CD14-positive monocyte (primary cell): ENCODE data around the gene RASGRP1. TPM values are rescaled to one million over a fixed set of nuclear protein-coding genes. Genes with fewer than 3 reads are reported as not detected.

Experiments
- DNase-seq, 3 donors: peaks; one replicate each; pipeline ENCODE4 v3.0.0-alpha.2; 2011 to 2022
- H2AFZ ChIP-seq: 2 replicates; pipeline ENCODE4 v1.6.0; 2012; ENCODE audit warnings: mild to moderate bottlenecking, low read depth, low read length, inconsistent platforms; ENCODE audit not compliant: insufficient read depth, poor library complexity, severe bottlenecking
- H3K27ac ChIP-seq, 2 donors: 1 replicate in 1 of 2; 2 replicates in 1 of 2; pipeline ENCODE4 v1.5.1; 2012 to 2013; ENCODE audit warnings: low read length in 2 of 2, control low read depth in 1 of 2, inconsistent platforms in 1 of 2, low read depth in 1 of 2, mild to moderate bottlenecking in 1 of 2
- H3K27me3 ChIP-seq, 2 donors: one replicate each; pipeline versions ENCODE4 v1.6.0 to v1.6.1; 2011 to 2013; ENCODE audit warnings: low read length in 2 of 2; ENCODE audit not compliant: control insufficient read depth in 2 of 2, insufficient read depth in 2 of 2
- H3K36me3 ChIP-seq, 2 donors: replicated peaks in 1 of 2; 1 replicate in 1 of 2; 2 replicates in 1 of 2; pipeline versions ENCODE4 v1.5.1 to v1.6.1; 2012 to 2013; ENCODE audit warnings: low read length in 2 of 2, control low read depth in 1 of 2, inconsistent platforms in 1 of 2, mild to moderate bottlenecking in 1 of 2; ENCODE audit not compliant: insufficient read depth in 2 of 2, control insufficient read depth in 1 of 2
- H3K4me1 ChIP-seq, 2 donors: 1 replicate in 1 of 2; 2 replicates in 1 of 2; pipeline versions ENCODE4 v1.5.1 to v1.6.1; 2012 to 2013; ENCODE audit warnings: low read length in 2 of 2, control low read depth in 1 of 2, inconsistent platforms in 1 of 2, mild to moderate bottlenecking in 1 of 2, moderate library complexity in 1 of 2; ENCODE audit not compliant: insufficient read depth in 2 of 2, control insufficient read depth in 1 of 2
- H3K4me2 ChIP-seq: replicated peaks from 2 replicates; pipeline ENCODE3; 2012; ENCODE audit warnings: low read length, moderate library complexity, mild to moderate bottlenecking; ENCODE audit not compliant: poor library complexity, severe bottlenecking; ENCODE audit errors: extremely low read depth
- H3K4me3 ChIP-seq, 3 experiments: fragments of 200-600 bp in 1 of 3; sonication (generic) in 1 of 3; replicated peaks in 1 of 3; 1 replicate in 2 of 3; 2 replicates in 1 of 3; pipeline ENCODE4 v1.5.1; 2011 to 2013; ENCODE audit warnings: low read length in 3 of 3, mild to moderate bottlenecking in 3 of 3, control low read depth in 2 of 3, low read depth in 2 of 3, inconsistent platforms in 1 of 3, moderate library complexity in 1 of 3
- H3K79me2 ChIP-seq: 2 replicates; pipeline ENCODE4 v1.6.0; 2012; ENCODE audit warnings: mild to moderate bottlenecking, control low read depth, inconsistent platforms, low read length, moderate library complexity; ENCODE audit not compliant: insufficient read depth
- H3K9ac ChIP-seq: 2 replicates; pipeline ENCODE4 v1.6.0; 2017; ENCODE audit warnings: low read length, mild to moderate bottlenecking; ENCODE audit not compliant: insufficient read depth, poor library complexity, severe bottlenecking
- H3K9me3 ChIP-seq, 2 donors: replicated peaks in 1 of 2; 1 replicate in 1 of 2; 2 replicates in 1 of 2; pipeline versions ENCODE4 v1.5.1 to v1.6.1; 2012 to 2013; ENCODE audit warnings: low read length in 2 of 2, control low read depth in 1 of 2; ENCODE audit not compliant: control insufficient read depth in 1 of 2, insufficient read depth in 1 of 2
- H4K20me1 ChIP-seq: 2 replicates; pipeline ENCODE4 v1.6.0; 2012; ENCODE audit warnings: mild to moderate bottlenecking, low read length, control low read depth, moderate library complexity; ENCODE audit not compliant: insufficient read depth
- H3K27ac Mint-ChIP-seq, 7 donors: one replicate each; pipeline ENCODE4 v1.8.0; 2020; ENCODE audit warnings: mild to moderate bottlenecking in 7 of 7, mixed read lengths in 7 of 7, moderate library complexity in 6 of 7, inconsistent platforms in 2 of 7
- H3K27me3 Mint-ChIP-seq, 3 donors: one replicate each; pipeline ENCODE4 v1.8.0; 2021 to 2022; ENCODE audit warnings: low read depth in 3 of 3, mild to moderate bottlenecking in 3 of 3, mixed read lengths in 3 of 3, moderate library complexity in 3 of 3, inconsistent platforms in 1 of 3
- H3K36me3 Mint-ChIP-seq, 2 donors: one replicate each; pipeline ENCODE4 v1.8.0; 2020; ENCODE audit warnings: mixed read lengths in 2 of 2, inconsistent platforms in 1 of 2, mild to moderate bottlenecking in 1 of 2
- H3K4me1 Mint-ChIP-seq: one replicate; pipeline ENCODE4 v1.8.0; 2020; ENCODE audit warnings: mild to moderate bottlenecking, mixed read lengths
- H3K4me3 Mint-ChIP-seq, 2 donors: one replicate each; pipeline ENCODE4 v1.8.0; 2020; ENCODE audit warnings: mild to moderate bottlenecking in 2 of 2, mixed read lengths in 2 of 2, moderate library complexity in 1 of 2
- H3K9me3 Mint-ChIP-seq, 7 donors: one replicate each; pipeline ENCODE4 v1.8.0; 2020 to 2022; ENCODE audit warnings: mixed read lengths in 7 of 7, mild to moderate bottlenecking in 6 of 7, moderate library complexity in 6 of 7, inconsistent platforms in 2 of 7
- CTCF ChIP-seq: fragments of 200-600 bp; IDR thresholded peaks from one replicate; pipeline ENCODE4 v1.8.0; 2022; ENCODE audit warnings: antibody characterized with exemption, mild to moderate bottlenecking
- WGBS: methylation state at CpG from one replicate; pipeline ENCODE4 v1.1.5; 2013; ENCODE audit warnings: missing lambda C conversion rate; ENCODE audit not compliant: insufficient coverage; 5-methylcytosine and 5-hydroxymethylcytosine counted together
- intact Hi-C, 2 donors: fragments of 100-400 bp; cut with micrococcal nuclease; formaldehyde crosslinking; loops; one replicate each; pipeline versions ENCODE4 v1.15.0 to v1.15.1; 2023
- polyA plus RNA-seq, 3 donors: library from polyadenylated mRNA; depleted of rRNA in 1 of 3; unstranded in 2 of 3; stranded (reverse) in 1 of 3; fragments of 300-500 nt in 2 of 3; fragments of >200 nt in 1 of 3; fragmentation: Illumina TruSeq in 2 of 3; gene quantifications; 1 replicate in 2 of 3; 2 replicates in 1 of 3; pipeline ENCODE4 v1.2.3, GENCODE V29; 2012 to 2021

Gene RASGRP1
- polyA plus RNA-seq, 3 donors = 0.05 to 0.38 (median 0.13) TPM

- peaks cover 55 to 56% of the 10 kb centered on the region in 2 donors for H3K36me3 Mint-ChIP-seq
Observed at GRCh38 chr15:38479266-38479665, 85.3 kb downstream of the RASGRP1 start.

GRCh38 chr15:38477637-38478036, 87.0 kb downstream of the RASGRP1 start:
- Mint-ChIP-seq H3K4me1 (peaks cover 6% of the 10 kb centered on the region), H3K36me3 (peaks cover 59 to 60% of the 10 kb centered on the region in 2 donors), H3K9me3 (no peaks in the 10 kb centered on the region), H3K4me3 (no peak overlapping the region), H3K27ac (no peak overlapping the region), H3K27me3 (no peaks in the 10 kb centered on the region)
- peaks cover 44 to 64% of the 10 kb centered on the region in 2 donors for H3K36me3 ChIP-seq
- H2AFZ ChIP-seq = no peak overlapping the region
- no peak overlapping the region for H3K4me2 ChIP-seq
- intact Hi-C loops = loop anchor here in 1 of 2 donors (10.0 kb wide), 1 partner anchor 217 kb away; no protein-coding TSS in a partner anchor
- H3K9me3 ChIP-seq = no peaks in the 10 kb centered on the region
- no peak overlapping the region for H3K9ac ChIP-seq
- no peaks in the 10 kb centered on the region for H3K27me3 ChIP-seq
- H3K4me3 ChIP-seq = no peak overlapping the region
- H3K27ac ChIP-seq = no peak overlapping the region
- WGBS = 100% methylated on average over 2 of the region's 4 CpGs
- TF ChIP-seq CTCF = no peak
- H3K4me1 ChIP-seq = no peaks in the 10 kb centered on the region
- H4K20me1 ChIP-seq = no peaks in the 10 kb centered on the region
- no peak for DNase-seq
- no peaks in the 10 kb centered on the region for H3K79me2 ChIP-seq

More at GRCh38 chr15:38479266-38479665, 85.3 kb downstream of the RASGRP1 start:
- Mint-ChIP-seq H3K27me3 (no peaks in the 10 kb centered on the region), H3K4me1 (peaks cover 6% of the 10 kb centered on the region), H3K27ac (no peak overlapping the region), H3K9me3 (no peaks in the 10 kb centered on the region), H3K4me3 (no peak overlapping the region)
- intact Hi-C loops = loop anchor here in 1 of 2 donors (10.0 kb wide), 1 partner anchor 216 kb away; no protein-coding TSS in a partner anchor
- no peak overlapping the region for H3K4me2 ChIP-seq
- no peak for DNase-seq
- no peaks in the 10 kb centered on the region for H3K27me3 ChIP-seq
- no peak overlapping the region for H3K9ac ChIP-seq
- H3K79me2 ChIP-seq = no peaks in the 10 kb centered on the region
- peaks cover 38 to 59% of the 10 kb centered on the region in 2 donors for H3K36me3 ChIP-seq
- no peaks in the 10 kb centered on the region for H3K9me3 ChIP-seq
- H3K4me1 ChIP-seq = no peaks in the 10 kb centered on the region
- no peaks in the 10 kb centered on the region for H4K20me1 ChIP-seq
- no peak overlapping the region for H3K27ac ChIP-seq
- H2AFZ ChIP-seq = no peak overlapping the region
- H3K4me3 ChIP-seq = no peak overlapping the region
- TF ChIP-seq CTCF = no peak
